Stimulated activated effector memory CD8-positive, alpha-beta T cell treated with anti-CD3 and anti-CD28 coated beads, Interleukin-12 subunit alpha, Interleukin-12 subunit beta, amount 100 ng/mL, for 72 hours (primary cell): Measurements from ENCODE around the gene TERB1.

Source experiments
- ATAC-seq: fragments of 150-1000 bp; cut with Tn5 transposase; 2 replicates; pipeline ENCODE4 v1.10.0; 2021
- DNase-seq, 2 donors: peaks; one replicate each; pipeline ENCODE4 v3.0.0; 2021 to 2022; ENCODE audit warnings: low spot score in 2 of 2
- H3K27ac Mint-ChIP-seq: one replicate; pipeline ENCODE4 v1.8.0; 2022; ENCODE audit warnings: mild to moderate bottlenecking, mixed read lengths
- H3K36me3 Mint-ChIP-seq: one replicate; pipeline ENCODE4 v1.8.0; 2022; ENCODE audit warnings: mild to moderate bottlenecking, mixed read lengths
- H3K4me1 Mint-ChIP-seq: one replicate; pipeline ENCODE4 v1.8.0; 2022; ENCODE audit warnings: mixed read lengths
- H3K4me3 Mint-ChIP-seq: one replicate; pipeline ENCODE4 v1.8.0; 2022; ENCODE audit warnings: mild to moderate bottlenecking, mixed read lengths
- H3K9me3 Mint-ChIP-seq: one replicate; pipeline ENCODE4 v1.8.0; 2022; ENCODE audit warnings: mixed read lengths

The TERB1 gene

DNA sequence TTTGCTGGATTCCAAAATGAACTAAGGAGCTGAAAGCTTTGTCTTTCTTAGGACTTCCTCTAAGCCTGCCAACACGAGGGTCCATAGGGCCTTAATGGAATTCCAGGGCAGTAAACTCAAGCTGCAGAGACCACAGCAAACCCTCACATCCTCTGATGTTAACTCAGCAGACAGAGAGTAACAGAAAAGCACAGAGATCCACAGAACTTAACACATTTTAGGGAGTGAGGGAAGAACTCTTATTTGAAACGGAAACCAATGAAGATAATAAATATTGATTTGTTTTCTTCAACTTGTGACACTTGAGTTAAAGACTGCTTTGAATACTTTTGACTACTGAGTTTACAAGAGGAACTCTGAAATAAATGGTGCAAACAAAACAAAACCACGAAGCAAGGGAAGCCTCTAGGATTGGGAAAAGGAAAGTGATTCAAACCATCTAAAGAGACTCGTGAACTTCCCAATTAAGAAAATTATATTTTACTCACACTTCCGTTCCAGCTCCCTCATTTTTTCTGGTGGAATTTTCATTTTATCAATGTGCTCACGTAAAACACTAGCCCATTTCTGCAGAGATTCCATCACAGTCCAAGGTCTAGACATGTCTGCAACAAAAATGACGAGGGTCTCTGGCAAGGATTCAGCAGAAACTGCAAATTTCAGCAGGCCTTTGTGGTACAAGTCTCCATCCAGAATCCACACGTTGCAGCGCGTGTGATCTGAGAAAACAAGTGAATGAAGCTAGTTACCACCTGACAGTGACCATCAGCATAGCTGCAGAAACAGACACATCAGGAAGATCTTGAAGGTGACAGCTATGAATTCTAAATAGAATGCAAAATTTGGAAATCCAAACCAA lies 59.2 kb downstream of the TERB1 start:
- Mint-ChIP-seq H3K4me1 (peaks cover 20% of the 10 kb centered on the region), H3K27ac (no peak overlapping the region), H3K4me3 (no peak overlapping the region), H3K9me3 (no peaks in the 10 kb centered on the region), H3K36me3 (peaks cover 100% of the 10 kb centered on the region)
- ATAC-seq, result no peak
- DNase-seq, result no peak

DNA sequence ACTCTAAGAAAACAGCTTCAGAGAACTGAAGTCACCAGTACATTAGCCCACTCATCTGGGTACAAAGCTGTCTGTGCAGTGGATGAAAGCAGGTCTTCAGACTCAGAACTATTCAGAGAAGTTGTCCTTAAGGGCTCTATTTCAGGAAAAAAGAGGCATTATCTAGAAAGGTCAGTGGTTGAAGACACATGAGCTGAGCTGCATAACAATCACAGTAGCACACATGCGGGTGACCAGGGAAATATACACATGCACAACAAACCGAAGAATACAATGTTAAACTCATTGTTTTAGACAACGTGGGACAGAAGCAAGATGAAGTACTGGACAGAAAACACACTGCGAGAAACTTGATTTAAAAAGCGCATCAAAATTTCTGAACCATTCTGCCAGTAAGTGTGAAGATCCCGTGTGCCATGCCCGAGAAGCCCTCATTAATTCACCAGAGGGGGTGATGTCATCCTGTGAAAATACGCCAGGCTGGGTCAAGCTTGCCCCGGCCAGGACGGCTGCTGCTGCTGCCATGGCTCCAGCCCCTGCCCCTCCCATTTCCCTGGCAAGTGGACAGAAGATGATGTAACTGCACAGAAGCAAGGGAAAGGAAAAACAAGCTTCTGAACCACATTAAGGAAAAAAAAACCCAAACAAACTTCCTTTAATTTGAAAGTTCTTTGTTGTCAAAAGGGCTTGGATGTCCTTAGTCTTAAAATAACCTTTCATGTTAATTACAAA lies 60.0 kb downstream of the TERB1 start:
- Mint-ChIP-seq H3K4me1 (peaks cover 14% of the 10 kb centered on the region), H3K4me3 (no peak overlapping the region), H3K9me3 (no peaks in the 10 kb centered on the region), H3K27ac (peak overlapping the region; percentile 58), H3K36me3 (peaks cover 100% of the 10 kb centered on the region)
- no peak for ATAC-seq
- DNase-seq, result no peak

DNA sequence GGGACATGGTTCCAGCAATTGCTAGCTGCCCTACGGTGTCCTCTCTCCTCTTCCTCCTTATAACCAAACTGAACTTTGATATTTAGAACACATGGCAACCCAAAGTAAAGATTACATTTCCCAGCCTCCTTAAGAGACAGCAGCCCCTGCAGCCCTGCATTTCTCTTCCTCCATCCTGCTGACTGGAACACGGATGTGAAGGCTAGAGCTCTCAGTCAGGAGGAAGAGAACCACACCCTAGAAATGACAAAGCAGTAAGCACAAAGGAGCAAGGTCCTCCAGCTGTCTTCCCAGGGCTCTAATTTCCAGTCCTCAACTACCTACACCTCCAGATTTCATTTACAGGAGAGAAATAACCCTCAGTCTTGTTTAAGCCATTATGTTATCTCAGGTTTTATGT lies 60.9 kb downstream of the TERB1 start:
- H3K4me1 Mint-ChIP-seq, result peaks cover 9% of the 10 kb centered on the region
- DNase-seq (no peak), ATAC-seq (no peak)
- peaks cover 100% of the 10 kb centered on the region for H3K36me3 Mint-ChIP-seq
- H3K9me3 Mint-ChIP-seq, result no peaks in the 10 kb centered on the region
- H3K4me3 Mint-ChIP-seq, result no peak overlapping the region
- peak overlapping the region; percentile 58 for H3K27ac Mint-ChIP-seq

GRCh38 chr16:66740010-66740409 lies 61.4 kb downstream of the TERB1 start:
- Mint-ChIP-seq H3K4me1 (peaks cover 9% of the 10 kb centered on the region), H3K36me3 (peaks cover 100% of the 10 kb centered on the region), H3K9me3 (no peaks in the 10 kb centered on the region), H3K27ac (peak overlapping the region; percentile 58), H3K4me3 (no peak overlapping the region)
- no peak for DNase-seq
- ATAC-seq, result no peak

DNA sequence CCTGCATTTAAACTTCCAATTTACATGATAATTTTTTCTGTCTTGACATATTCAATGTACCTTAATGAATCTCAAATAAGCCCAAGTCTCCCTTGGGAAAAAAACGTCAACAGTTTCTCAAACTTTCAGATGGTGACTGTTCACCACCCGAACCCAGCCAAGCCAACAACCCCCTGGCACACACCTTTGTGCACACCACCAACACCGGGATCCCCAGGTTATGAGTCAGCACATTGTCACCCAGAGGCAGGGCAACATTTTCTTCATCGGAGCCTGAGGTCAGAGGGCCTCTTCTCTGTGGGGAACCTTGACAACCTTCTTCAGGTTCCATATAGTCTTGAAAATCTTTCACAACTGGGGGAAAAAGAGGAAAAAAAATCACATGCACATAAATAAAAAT lies 65.5 kb downstream of the TERB1 start:
- H3K9me3 Mint-ChIP-seq, result no peaks in the 10 kb centered on the region
- H3K4me1 Mint-ChIP-seq, result peaks cover 9% of the 10 kb centered on the region
- H3K4me3 Mint-ChIP-seq, result no peak overlapping the region
- no peak for DNase-seq
- no peak overlapping the region for H3K27ac Mint-ChIP-seq
- no peak for ATAC-seq
- peaks cover 100% of the 10 kb centered on the region for H3K36me3 Mint-ChIP-seq

DNA sequence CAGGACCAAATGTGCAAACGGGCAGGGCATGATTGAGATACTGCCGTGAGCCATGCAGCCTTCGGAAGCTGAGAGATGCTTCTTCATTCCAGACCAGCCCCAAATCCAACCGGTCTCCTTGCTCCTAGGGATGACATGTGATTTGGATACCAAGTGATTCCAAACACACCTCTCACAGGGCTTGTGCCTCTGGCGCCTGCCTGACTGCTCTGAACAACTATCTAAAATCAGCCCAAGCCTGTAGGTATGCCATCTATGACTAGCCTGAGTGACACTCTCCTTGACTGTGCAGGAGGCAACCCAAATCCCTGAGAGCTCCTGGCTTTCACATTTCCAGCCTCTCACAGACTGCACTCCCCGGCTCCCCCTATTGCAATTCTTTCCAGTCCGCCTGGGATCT lies 70.3 kb downstream of the TERB1 start:
- no peak for DNase-seq
- Mint-ChIP-seq H3K36me3 (peaks cover 94% of the 10 kb centered on the region), H3K27ac (peak overlapping the region; percentile 70)

GRCh38 chr16:66728804-66729203 lies 72.6 kb downstream of the TERB1 start:
- ATAC-seq (no peak), DNase-seq (no peak)
- Mint-ChIP-seq H3K9me3 (no peaks in the 10 kb centered on the region), H3K27ac (peak overlapping the region; percentile 82), H3K36me3 (peaks cover 94% of the 10 kb centered on the region), H3K4me3 (no peak overlapping the region), H3K4me1 (peaks cover 6% of the 10 kb centered on the region)

More for the DNA sequence above, 70.3 kb downstream of the TERB1 start:
- H3K4me3 Mint-ChIP-seq, result no peak overlapping the region
- ATAC-seq, result no peak
- no peaks in the 10 kb centered on the region for H3K9me3 Mint-ChIP-seq
- peaks cover 6% of the 10 kb centered on the region for H3K4me1 Mint-ChIP-seq

DNA sequence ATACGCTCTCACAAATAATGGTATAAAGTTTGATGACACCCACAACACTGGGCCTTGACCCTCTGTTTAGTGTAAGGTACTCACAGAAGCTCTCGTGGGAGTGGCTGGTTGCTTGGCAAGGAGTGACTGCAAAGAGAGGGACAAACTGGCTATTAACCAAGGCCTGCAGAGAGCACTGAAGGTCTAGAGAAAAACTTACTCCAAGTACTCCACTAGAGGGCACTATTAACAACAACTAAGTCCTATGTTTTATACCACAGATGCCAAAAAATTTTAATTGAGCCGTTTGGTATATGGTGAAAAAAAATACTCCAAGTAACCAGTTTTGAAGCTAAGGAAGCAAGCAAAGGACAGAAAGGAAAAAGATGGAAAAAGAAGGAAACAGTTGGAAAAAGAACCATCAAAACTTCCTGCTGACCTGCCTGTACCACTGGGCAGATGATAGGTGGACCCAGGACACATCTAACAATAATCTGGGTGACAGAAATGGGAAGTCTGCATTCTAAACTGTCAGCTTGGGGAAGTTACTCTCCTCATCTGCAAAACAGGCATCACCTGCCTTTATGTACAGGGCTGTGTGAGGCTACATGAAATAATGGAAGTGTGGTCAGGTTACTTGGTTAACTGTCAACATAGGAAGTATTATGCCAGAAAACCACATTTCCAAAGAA lies 73.1 kb downstream of the TERB1 start:
- DNase-seq (no peak), ATAC-seq (peak; percentile 77)
- peaks cover 94% of the 10 kb centered on the region for H3K36me3 Mint-ChIP-seq
- H3K27ac Mint-ChIP-seq, result peak overlapping the region; percentile 82
- no peaks in the 10 kb centered on the region for H3K9me3 Mint-ChIP-seq
- H3K4me1 Mint-ChIP-seq, result peaks cover 6% of the 10 kb centered on the region
- H3K4me3 Mint-ChIP-seq, result no peak overlapping the region

GRCh38 chr16:66720766-66721165 lies 80.6 kb downstream of the TERB1 start:
- Mint-ChIP-seq H3K9me3 (no peaks in the 10 kb centered on the region), H3K27ac (no peak overlapping the region), H3K36me3 (peaks cover 58% of the 10 kb centered on the region), H3K4me3 (no peak overlapping the region), H3K4me1 (no peaks in the 10 kb centered on the region)
- DNase-seq, result no peak
- no peak for ATAC-seq

GRCh38 chr16:66719246-66719645 lies 82.1 kb downstream of the TERB1 start:
- DNase-seq (no peak), ATAC-seq (no peak)
- Mint-ChIP-seq H3K36me3 (peaks cover 43% of the 10 kb centered on the region), H3K4me1 (no peaks in the 10 kb centered on the region), H3K4me3 (no peak overlapping the region), H3K9me3 (no peaks in the 10 kb centered on the region), H3K27ac (no peak overlapping the region)

DNA sequence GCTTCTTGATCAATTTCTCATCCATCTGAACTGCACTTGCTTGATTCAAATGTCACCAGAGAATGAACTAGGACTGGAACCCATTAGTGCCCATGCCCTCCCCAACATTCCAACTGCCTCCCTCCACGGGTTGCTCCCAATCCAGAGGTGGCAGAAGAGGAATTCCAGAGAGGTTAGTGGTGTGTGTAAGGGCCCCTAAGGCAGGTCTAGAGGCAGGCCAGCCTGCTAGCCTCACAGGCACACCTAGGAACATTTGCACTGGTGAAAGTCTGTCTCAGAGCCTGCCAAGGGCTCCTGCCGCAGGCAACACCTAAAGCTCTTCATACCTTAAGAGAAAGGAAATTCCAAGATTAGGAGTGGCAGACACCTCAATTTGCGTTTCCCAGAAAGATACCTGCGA lies 83.6 kb downstream of the TERB1 start:
- ATAC-seq, result no peak

DNA sequence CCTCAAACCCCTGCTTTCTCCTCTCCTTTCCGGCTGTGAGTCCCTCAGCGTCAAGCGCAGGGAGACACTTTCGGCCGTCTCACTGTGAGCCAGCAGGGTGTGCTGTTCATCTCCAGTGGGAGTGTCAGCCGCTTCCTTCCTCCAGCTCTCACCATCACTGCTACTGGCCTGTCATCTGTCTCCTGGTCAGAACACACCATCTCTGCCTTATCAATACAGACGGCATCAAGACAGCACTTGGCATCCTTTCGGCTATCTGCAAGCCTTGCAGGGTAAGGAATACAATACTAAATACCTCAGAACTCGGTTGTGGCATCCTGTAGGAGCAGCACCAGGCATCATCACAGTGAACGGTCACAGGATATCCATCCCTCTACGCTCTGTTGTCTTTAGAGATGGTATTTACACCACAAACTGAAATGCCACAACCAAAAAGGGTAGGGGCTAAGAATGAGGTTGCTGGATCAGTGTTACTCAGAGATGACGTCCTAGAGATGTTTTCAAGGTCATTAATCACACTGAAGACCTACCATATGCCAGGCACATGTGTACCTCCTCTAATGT lies 84.2 kb downstream of the TERB1 start:
- peak overlapping the region; percentile 40 for H3K27ac Mint-ChIP-seq
- no peak for DNase-seq
- H3K36me3 Mint-ChIP-seq, result peaks cover 23% of the 10 kb centered on the region
- H3K4me1 Mint-ChIP-seq, result no peaks in the 10 kb centered on the region
- H3K9me3 Mint-ChIP-seq, result no peaks in the 10 kb centered on the region
- no peak overlapping the region for H3K4me3 Mint-ChIP-seq
- peak; percentile 28 for ATAC-seq

More for the DNA sequence above, 83.6 kb downstream of the TERB1 start:
- H3K4me3 Mint-ChIP-seq, result no peak overlapping the region
- H3K4me1 Mint-ChIP-seq, result no peaks in the 10 kb centered on the region
- no peak overlapping the region for H3K27ac Mint-ChIP-seq
- no peak for DNase-seq
- H3K9me3 Mint-ChIP-seq, result no peaks in the 10 kb centered on the region
- peaks cover 28% of the 10 kb centered on the region for H3K36me3 Mint-ChIP-seq

DNA sequence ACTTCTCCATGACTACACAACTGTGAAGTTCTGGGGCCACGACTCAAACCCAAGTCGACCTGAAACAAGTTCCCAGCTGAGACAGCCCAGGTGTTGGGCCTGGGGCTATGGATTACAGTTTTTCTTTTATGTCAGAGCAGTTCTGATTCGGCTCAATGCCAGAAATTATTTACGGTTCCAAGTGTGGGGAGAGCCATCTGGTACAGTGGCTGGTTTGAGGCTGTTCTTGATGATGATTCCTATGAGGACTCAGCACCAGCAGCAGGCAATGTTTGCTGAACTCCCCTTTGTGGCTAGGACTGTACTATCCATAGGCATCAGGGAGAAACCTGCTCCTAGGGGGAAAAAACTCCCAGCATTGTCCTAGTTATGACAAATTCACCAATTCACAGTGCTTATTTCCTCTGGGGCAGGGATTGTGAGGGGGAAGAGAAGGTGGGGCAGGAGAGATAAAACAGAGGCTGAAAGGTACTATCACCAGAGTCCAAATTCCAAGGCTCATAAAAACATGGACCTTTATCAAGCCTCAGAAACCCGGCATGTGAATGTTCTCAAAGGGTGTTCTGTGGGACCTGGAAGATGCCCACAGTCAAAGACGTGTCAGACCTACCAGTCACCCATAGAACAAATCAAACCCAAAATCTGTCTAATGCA lies 86.6 kb downstream of the TERB1 start:
- H3K4me3 Mint-ChIP-seq, result no peak overlapping the region
- H3K36me3 Mint-ChIP-seq, result no peaks in the 10 kb centered on the region
- DNase-seq (no peak), ATAC-seq (no peak)
- no peak overlapping the region for H3K27ac Mint-ChIP-seq
- no peaks in the 10 kb centered on the region for H3K4me1 Mint-ChIP-seq
- H3K9me3 Mint-ChIP-seq, result no peaks in the 10 kb centered on the region

DNA sequence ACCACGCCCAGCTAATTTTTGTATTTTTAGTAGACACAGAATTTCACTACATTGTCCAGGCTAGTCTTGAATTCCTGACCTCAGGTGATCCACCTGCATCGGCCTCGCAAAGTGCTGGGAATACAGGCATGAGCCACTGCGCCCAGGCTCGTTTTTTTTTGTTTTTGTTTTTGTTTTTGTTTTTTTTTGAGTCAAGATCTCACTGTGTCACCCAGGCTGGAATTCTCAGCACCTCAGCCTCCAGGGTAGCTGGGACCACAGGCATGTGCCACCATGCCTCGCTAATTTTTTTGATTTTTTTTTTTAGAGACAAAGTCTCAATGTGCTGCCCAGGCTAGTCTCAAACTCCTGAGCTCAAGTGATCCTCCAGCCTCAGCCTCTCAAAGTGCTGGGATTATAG lies 87.3 kb downstream of the TERB1 start:
- ATAC-seq, result no peak
- H3K4me1 Mint-ChIP-seq, result no peaks in the 10 kb centered on the region

GRCh38 chr16:66713076-66713475 lies 88.3 kb downstream of the TERB1 start:
- no peak for DNase-seq

More for the DNA sequence above, 87.3 kb downstream of the TERB1 start:
- no peak overlapping the region for H3K27ac Mint-ChIP-seq
- no peak overlapping the region for H3K4me3 Mint-ChIP-seq
- H3K36me3 Mint-ChIP-seq, result no peaks in the 10 kb centered on the region
- DNase-seq, result no peak
- no peaks in the 10 kb centered on the region for H3K9me3 Mint-ChIP-seq

More at GRCh38 chr16:66713076-66713475, 88.3 kb downstream of the TERB1 start:
- H3K4me3 Mint-ChIP-seq, result no peak overlapping the region
- H3K36me3 Mint-ChIP-seq, result no peaks in the 10 kb centered on the region
- H3K4me1 Mint-ChIP-seq, result no peaks in the 10 kb centered on the region
- peak; percentile 13 for ATAC-seq
- H3K27ac Mint-ChIP-seq, result no peak overlapping the region
- H3K9me3 Mint-ChIP-seq, result no peaks in the 10 kb centered on the region
